ENCODE results near the gene SLC12A4.
"Not testable (repeated sequence)": the region's sequence is repeated elsewhere in the genome, so short reads cannot be mapped to it uniquely, and the experiment has no call there.

SLC12A4 gene

GRCh38 chr16:67987460-67988160, 19.2 kb upstream of the SLC12A4 start:
- no peak for DNase-seq (ENCODE audit: low spot score)

- DNase-seq (ENCODE audit: low spot score) = no peak
Measured at GRCh38 chr16:67986949-67987348, 18.5 kb upstream of the SLC12A4 start.

GRCh38 chr16:67982011-67982696, 13.7 kb upstream of the SLC12A4 start:
- no peak for DNase-seq (ENCODE audit: low spot score)

DNA sequence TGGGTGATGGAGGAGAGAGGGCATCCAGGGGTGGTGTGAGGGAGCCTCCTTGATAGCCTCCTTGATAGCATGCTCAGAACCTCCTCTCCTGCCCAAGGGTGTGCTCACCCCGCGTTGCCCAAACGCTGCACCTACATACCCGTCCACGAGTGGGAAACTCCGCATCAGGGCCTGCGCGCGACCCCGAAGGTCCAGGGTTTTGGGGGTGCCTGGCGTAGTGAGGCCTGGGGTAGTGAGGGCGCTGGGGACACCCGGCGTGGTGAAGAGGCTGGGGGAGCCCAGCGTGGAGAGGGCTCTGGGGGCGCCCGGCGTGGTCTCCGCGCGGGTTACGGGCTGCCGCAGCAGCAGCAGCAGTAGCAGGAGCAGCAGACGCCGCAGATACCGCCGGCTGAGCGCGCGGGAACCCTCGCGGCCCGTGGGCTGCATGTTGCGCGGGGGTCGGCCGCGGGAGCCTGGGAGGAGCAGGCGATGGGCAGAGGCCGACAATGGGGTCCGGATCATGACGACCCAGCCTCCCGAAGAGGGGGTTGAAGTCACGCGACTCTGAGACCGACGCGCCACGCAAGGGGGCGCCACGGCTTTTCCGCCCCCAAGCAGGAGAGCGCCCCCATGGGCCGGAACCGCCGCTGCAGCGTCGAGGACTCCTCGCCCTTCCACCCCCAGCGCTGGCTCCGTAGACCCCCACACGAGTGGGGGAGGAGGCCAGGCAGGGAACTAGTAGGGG, 11.7 kb upstream of the SLC12A4 start, which contains the start of gene DPEP3:
Gene DPEP3 (minus strand): TSS at position 545 of the 724 bp plus-strand sequence. CDS start 119 bp downstream, at position 426.
- DNase-seq (ENCODE audit: low spot score) = no peak

GRCh38 chr16:67977469-67978227, 9.2 kb upstream of the SLC12A4 start:
- DNase-seq (ENCODE audit: low spot score) = no peak

DNA sequence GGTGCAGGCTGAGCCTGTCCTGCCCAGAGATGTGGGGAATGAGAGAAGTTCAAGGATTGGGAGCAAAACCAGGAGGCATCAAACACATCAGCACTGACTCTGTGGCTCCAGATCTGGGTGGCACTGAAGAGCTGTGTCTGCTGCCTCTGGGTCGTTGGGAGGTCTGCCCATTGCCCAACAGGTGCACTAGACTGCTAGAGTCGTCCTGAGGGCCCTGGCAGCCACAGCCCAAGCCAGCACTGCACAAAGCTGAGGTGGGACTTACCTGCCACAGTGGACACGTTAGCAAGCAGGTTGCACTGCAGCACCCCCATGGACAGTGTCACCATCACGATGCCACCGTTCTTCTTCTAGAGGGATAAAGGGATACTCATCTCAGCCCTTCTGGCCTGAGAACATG, 8.6 kb upstream of the SLC12A4 start:
- DNase-seq (ENCODE audit: low spot score) = no peak

DNA sequence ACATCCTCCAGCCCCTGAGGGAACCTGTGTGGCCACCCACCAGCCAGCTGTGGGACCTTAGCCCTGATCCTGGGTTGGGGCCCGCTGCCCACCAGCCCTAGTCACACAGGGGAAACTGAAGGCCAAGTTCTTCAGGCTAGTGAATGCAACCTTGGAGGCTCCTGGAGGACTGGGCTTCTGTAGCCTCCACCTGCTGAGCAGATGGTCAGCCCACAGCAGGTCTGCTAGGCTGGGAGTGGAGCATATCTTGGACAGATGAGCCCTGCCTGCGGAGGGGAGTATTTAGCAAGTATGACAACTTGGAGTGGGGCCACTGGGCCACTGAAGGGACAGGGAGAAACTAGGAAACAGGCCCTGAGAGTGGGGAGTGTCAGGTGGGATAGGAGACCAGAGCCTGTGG, 7.8 kb upstream of the SLC12A4 start:
- no peak for DNase-seq (ENCODE audit: low spot score)

DNA sequence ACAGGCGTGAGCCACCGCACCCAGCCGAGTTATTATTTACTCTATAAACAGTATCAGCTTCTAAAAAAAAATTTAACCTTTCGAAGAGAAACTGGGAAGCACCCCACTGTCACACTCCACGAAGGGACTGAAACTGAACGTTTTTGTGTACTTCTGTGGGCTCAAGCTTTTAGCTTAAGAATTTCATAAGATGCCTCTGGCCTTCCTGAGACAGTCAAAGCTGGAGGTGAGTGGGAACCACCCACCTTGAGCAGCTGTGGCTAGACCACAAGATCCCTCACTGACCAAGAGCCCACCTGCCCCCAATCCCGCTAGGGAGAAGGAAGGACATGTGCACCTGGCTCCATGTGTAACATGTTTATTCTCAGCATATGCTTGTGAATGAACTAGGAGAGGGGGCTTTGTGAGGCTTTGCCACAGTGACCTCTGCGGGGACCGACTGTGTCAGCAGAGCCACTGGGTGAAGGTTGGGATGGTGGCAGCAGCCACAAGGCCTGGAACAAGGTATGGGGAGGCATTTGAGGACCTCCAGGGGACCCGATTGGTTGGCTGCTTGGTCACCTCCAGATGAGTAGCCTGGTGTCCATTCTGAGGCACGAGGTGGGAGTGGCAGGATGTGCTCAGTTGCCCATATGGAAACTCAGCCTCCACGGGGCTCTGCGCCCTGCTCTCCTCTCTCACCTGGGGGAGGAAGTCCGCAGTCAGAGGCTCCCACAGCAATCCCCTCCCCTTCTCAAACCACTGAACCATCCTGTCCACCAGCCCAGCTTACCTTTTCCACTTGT, 7.1 kb upstream of the SLC12A4 start:
- DNase-seq (ENCODE audit: low spot score) = no peak

GRCh38 chr16:67972285-67972684, 3.8 kb upstream of the SLC12A4 start:
- not testable (repeated sequence) for DNase-seq (ENCODE audit: low spot score)

DNA sequence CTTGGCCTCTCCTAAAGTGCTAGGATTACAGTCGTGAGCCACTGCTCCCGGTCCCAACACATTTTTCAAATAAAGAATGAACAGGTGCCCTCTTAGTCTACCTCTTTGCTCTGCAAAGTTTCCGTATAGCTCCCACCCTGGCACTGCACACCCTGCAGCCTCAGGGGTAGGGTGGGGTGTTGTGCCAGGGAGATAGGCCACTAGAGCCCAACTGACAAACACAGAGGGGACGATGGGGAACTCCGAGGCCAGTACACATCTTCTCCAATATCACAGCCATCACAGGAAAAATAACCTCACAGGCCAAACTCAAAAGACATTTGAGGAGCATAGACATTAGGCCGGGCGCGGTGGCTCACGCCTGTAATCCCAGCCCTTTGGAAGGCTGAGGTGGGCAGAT, 2.7 kb upstream of the SLC12A4 start:
- no peak for DNase-seq (ENCODE audit: low spot score)

GRCh38 chr16:67969254-67970039, 1.0 kb upstream of the SLC12A4 start:
- DNase-seq (ENCODE audit: low spot score) = no peak

GRCh38 chr16:67967958-67968399, 458 bp downstream of the SLC12A4 start:
- DNase-seq (ENCODE audit: low spot score) = peak; percentile 83

GRCh38 chr16:67967183-67967957, 1.1 kb downstream of the SLC12A4 start:
- no peak for DNase-seq (ENCODE audit: low spot score)

DNA sequence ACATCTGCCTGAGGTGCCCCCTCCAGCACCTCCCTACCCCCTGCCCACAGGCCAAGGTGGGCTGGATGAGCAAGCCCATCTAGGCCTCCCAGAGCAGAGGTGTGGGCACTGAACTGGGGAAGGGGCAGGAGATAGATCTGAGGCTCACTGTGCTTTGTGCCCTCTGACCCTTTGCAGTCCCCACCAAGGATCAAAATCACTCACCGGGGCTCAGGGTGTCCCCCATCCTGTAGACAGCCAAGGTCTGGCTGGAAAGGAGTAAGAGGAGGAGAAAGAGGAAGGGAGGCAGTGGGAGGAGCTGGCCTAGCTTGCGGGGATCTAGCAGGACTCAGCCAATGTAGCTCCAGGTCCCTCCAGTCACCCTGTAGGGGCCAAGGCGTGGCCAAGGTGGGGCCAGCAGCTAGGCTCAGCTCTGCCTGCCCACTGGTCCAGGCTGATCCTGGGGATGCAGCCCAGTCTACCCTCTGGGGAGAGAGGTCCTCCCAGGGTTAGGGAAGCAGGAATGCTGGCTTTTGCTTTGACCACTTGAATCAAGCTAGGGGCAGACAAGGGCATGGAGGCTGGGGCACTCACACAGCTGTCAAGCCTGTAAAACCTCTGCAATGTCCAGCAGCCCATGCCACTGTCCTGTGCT, 1.8 kb downstream of the SLC12A4 start:
- DNase-seq (ENCODE audit: low spot score) = peak; percentile 70

DNA sequence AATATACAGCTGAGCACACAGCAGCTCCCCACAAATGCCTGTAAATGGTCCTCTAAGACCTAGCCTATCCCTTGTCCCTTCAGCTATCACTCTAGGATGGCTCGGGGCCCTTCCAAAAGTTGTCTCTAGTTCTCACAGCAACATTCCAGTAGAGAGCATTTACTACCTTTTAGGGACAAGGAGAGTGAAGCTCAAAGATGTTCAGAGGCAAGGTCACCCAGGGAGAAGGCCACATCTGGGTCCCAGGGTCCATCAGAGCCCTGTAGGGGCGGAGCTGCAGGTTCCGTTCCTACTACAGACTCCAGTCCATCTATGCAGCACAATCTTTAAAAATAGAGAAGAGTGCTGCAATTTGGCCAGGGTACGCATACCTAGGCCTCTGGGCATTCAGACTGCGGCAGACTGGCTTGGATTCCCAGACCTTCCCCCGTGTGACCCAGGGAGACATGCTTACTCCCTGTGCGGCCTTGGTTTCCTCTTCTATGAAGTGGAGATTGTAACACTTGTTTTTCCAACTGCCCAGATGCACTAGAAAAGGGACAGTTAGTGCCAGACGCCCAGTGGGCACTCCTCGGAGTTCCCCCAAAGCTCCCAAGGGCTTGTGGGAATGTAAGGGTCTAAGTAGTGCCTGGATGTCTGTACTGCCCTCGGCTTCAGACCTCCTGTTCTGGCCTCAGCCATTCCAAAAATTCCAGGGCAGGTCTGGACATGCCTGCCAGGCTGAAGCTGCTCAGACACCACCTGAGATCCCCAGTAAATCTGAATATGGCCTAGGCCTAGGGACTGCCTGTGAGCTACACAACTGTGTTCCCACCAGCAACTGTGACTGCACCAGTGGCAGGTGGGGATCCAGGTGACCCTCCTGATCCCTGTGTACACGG, 2.5 kb downstream of the SLC12A4 start:
- DNase-seq (ENCODE audit: low spot score) = no peak

DNA sequence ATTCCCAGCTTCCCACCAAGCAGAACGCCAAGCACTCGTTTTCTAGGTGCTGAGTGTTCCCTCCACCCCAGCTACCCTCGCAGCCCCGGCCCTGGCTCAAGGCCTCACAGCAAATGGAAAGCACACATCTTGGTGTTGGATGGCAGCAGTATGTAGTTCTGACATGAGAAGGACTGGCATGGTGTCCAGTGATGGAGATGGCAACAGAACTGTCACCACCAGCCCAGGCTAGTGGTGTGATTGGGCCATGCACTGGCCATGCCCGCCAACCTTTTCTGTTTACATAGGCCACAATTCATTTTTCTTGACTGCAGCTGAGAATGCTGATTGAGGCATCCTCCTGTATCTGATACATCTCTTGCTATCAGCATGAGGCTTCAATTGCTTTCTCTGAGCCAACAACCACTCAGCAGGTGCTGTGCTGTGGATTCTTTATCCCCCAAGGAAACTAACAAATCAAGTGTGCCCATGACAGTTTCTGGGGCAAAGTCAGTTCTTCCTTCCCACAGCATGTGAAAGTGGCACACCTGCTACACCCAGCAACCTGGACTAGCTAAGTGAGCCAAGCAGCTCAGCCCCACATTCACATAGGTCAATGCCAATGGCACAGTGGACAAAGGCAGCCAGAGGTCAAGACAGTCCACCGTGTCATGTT, 3.8 kb downstream of the SLC12A4 start:
- no peak for DNase-seq (ENCODE audit: low spot score)

DNA sequence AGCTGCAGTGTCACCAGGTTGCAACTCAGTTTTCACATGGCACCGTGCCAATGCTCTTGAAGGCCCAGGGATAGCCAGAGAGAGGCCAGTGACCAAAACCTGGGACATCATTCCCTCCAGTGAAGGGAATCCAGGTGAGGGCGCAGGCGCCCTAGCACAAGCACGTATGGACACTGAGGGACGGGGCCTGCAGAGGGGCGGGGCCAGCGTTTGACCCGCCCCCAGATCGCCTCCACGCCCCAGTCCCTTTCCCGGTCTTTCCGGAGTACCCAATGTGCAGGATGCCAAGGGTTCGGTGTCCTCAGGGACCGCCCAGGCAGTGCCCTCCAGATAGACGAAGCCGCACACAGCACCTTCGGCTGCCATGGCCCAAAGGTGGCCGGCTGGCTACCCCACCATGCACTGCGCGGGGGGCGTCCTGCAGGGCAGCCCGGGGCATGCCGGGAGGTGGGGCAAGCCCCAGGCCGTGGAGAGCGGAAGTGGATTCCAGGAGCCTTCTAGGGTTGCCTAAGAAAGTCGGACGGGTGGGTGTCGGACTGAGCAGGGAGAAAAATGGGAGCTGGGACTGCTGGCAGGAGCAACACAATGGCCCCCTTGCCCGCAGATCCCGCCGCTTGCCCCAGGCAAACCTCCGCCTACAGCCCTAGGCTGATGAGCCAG, 4.6 kb downstream of the SLC12A4 start:
- DNase-seq (ENCODE audit: low spot score) = no peak
